NCI-H2227 treated with DMSO at 0.1 percent for 48 hours (cell line): ENCODE measurements around the gene FAM229A.

Source experiments
- DNase-seq: peaks from one replicate; lab custom pipeline; 2025; lab: John Stamatoyannopoulos, UW

The FAM229A gene

GRCh38 chr1:32329931-32330466 lies 32.3 kb downstream of the FAM229A start:
- DNase-seq: no peak

- DNase-seq: no peak
Measured at GRCh38 chr1:32327204-32327603, 35.1 kb downstream of the FAM229A start.

- DNase-seq: no peak
Measured at GRCh38 chr1:32321712-32322291, 40.5 kb downstream of the FAM229A start.

- DNase-seq: no peak
Measured at GRCh38 chr1:32318127-32318869, 44.0 kb downstream of the FAM229A start.

- DNase-seq: no peak
Measured at GRCh38 chr1:32316903-32317277, 45.4 kb downstream of the FAM229A start.

- no peak for DNase-seq
Measured at GRCh38 chr1:32311709-32312393, 50.4 kb downstream of the FAM229A start.
